Measurements from ENCODE around the gene CRB3.

The CRB3 gene

DNA sequence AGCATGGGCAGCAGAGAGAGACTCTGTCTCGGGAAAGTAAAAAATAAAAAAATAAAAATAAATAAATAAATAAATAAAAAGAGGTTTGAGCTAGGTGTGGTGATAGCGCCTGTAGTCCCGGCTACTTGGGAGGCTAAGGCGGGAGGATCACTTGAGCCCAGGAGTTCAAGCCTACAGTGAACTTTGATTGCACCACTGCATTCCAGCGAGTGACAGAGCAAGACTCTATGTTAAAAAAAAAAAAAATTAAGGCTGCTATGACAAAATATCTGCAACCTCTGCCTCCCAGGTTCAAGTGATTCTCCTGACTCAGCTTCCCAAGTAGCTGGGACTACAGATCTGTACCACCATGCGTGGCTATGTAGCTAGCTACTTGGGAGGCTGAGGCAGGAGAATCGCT is 20.8 kb downstream of the CRB3 start:
- TF ChIP-seq, protein P1, sequence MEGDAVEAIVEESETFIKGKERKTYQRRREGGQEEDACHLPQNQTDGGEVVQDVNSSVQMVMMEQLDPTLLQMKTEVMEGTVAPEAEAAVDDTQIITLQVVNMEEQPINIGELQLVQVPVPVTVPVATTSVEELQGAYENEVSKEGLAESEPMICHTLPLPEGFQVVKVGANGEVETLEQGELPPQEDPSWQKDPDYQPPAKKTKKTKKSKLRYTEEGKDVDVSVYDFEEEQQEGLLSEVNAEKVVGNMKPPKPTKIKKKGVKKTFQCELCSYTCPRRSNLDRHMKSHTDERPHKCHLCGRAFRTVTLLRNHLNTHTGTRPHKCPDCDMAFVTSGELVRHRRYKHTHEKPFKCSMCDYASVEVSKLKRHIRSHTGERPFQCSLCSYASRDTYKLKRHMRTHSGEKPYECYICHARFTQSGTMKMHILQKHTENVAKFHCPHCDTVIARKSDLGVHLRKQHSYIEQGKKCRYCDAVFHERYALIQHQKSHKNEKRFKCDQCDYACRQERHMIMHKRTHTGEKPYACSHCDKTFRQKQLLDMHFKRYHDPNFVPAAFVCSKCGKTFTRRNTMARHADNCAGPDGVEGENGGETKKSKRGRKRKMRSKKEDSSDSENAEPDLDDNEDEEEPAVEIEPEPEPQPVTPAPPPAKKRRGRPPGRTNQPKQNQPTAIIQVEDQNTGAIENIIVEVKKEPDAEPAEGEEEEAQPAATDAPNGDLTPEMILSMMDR (IDR thresholded peaks at IDR 0.05; ENCODE audit: control extremely low read depth, extremely low read depth, low read depth, missing control alignments), result no peak
- no peak for DNase-seq (ENCODE audit: extremely low spot score)
- ChIA-PET CTCF (interaction anchor here (1.2 kb wide), 1 partner anchor 18 kb away, joined by 3 read pairs; no protein-coding TSS in a partner anchor), POLR2A (no interaction called here)

DNA sequence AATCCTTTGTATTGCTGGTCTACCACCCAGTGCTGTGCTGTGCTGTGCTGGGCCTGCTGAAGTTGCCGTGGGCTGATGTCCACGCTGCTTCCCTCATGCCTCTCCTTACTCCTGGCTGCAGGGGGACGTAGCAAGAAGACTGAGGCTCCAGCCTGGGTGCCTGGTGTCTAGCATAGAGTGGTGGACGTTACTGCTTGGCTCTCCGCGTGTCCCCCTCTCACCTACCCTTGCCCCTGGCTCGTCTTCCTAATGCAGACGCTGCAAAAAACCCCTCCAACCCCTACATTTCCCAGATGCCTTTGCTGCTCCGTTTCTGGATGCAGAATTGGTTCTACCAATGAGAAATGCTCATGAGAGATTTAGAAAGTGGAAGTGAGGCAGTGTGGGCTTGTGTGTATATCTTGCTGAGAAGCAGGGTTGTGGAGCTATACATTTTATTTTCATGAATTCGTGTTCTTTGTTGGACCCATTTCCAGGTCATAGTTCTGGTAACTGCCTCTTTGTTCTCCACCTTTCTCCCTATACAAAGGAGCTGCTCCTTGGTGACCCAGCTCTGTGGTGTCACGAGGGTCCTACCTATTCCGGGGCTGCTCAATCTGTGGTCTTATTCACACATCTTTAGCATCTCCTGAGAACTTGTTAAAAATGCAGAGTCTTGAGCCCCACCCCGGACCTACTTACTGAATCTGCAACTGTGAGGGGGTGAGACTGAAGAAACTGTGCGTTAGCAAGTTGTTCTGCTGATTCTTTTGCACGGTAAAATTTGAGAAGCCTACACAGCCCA is 25.4 kb downstream of the CRB3 start:
- POLR2A ChIA-PET, result no interaction called here
- CTCF ChIA-PET, result interaction anchor here (0.9 to 4.4 kb wide), 8 partner anchors 7 to 374 kb away, joined by 3 to 30 read pairs (median 4); partner anchors contain the start of genes DENND1C and SLC25A23
- peak; percentile 79 for DNase-seq (ENCODE audit: extremely low spot score)
- TF ChIP-seq, protein P1 (IDR thresholded peaks at IDR 0.05; ENCODE audit: control extremely low read depth, extremely low read depth, low read depth, missing control alignments), result no peak

DNA sequence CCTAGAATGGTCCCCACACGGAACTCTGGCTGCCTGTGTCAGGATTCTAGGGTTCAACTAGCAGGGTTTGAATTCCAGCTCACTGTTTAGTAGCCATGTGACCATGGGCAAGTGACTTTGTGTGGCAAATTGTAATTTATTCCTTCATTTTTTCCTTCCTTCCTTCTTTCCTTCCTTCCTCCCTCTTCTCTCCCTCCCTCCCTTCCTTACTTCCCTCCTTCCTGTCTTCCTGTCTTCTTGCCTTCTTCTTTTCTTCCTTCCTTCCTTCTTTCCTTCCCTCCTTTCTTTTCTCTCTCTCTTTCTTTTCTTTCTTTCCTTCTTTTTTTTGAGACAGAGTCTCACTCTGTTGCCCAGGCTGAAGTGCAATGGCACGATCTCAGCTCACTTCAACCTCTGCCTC is 26.1 kb downstream of the CRB3 start:
- DNase-seq (ENCODE audit: extremely low spot score), result no peak
- CTCF ChIA-PET, result interaction anchor here (0.9 to 4.4 kb wide), 8 partner anchors 8 to 373 kb away, joined by 3 to 30 read pairs (median 4); partner anchors contain the start of genes DENND1C and SLC25A23
- TF ChIP-seq, protein P1 (IDR thresholded peaks at IDR 0.05; ENCODE audit: control extremely low read depth, extremely low read depth, low read depth, missing control alignments), result no peak
- POLR2A ChIA-PET, result no interaction called here

DNA sequence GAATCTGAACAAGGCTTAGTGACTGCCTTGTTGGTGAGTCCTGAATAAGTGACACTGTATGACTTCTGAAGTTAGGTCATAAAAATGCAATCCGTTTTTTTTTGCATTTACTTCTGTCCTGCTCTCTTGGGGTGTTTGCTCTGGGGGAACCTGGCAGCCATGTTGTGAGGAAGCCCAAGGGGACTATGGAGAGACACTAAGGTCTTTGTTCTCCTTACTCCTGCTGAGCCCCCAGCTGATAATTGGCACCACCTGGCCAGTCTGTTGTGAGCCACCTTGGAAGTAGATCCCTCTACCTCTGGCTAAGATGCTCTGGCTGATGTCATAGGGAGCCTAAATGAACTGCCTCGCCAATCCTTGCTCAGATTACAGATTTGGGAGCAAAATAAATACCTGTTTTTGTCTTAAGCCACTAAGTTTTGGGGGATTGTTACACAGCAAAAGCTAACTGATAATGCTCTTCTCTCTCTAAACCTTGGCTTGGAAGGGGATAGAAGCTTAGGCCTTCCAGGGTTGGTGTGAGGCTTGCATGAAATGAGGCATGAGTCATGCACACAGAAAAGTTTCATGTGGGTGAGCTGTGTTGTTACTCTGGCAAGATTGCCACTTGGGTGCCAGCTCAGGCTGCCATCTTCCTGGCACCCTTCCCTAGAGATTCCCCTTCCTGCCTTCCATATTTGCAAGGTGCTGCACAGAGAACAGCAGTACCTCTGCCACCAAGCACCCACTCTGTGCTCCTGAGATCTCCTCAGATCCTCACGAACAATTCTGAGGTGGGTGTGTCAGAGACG is 27.9 kb downstream of the CRB3 start:
- POLR2A ChIA-PET, result interaction anchor here (0.6 kb wide), 1 partner anchor 288 kb away, joined by 3 read pairs; no protein-coding TSS in a partner anchor
- TF ChIP-seq, protein P1 (IDR thresholded peaks at IDR 0.05; ENCODE audit: control extremely low read depth, extremely low read depth, low read depth, missing control alignments), result no peak
- no peak for DNase-seq (ENCODE audit: extremely low spot score)
- CTCF ChIA-PET, result interaction anchor here (0.7 to 4.4 kb wide), 6 partner anchors 10 to 372 kb away, joined by 3 to 30 read pairs (median 4); partner anchors contain the start of gene DENND1C

DNA sequence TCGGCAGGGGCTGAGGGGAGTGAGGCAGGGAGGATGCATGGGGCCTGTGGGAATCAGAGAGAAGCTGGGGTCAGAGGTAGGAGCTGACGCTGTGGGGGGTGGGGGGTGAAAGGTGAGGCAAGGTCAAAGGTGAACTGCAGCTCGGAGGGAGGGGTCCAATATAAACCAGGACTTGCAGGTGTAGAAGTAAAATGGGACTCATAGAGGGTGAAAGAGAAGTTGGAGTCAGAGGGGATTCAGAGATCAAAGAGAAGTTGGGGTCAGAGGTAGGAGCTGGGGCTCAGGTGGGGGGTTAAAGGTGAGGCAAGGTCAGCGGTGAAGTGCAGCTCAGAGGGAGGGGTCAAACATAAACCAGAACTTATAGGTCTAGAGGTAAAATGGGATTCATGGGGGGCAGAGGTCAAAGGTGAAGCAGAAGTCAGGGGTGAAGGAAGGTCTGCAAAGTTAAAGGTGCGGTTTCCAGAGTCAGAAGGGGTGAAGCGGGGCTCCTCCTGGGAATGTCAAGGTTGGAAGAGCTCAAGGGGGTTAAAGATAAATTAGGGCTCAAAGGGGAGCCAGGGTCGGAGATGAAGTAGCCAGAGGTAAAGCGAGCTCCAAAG is 30.5 kb downstream of the CRB3 start:
- ChIA-PET CTCF (interaction anchor here (0.7 to 1.5 kb wide), 2 partner anchors 8 to 13 kb away, joined by 3 to 4 read pairs; partner anchors contain the start of gene DENND1C), POLR2A (no interaction called here)
- TF ChIP-seq, protein P1 (IDR thresholded peaks at IDR 0.05; ENCODE audit: control extremely low read depth, extremely low read depth, low read depth, missing control alignments), result no peak
- DNase-seq (ENCODE audit: extremely low spot score), result no peak

DNA sequence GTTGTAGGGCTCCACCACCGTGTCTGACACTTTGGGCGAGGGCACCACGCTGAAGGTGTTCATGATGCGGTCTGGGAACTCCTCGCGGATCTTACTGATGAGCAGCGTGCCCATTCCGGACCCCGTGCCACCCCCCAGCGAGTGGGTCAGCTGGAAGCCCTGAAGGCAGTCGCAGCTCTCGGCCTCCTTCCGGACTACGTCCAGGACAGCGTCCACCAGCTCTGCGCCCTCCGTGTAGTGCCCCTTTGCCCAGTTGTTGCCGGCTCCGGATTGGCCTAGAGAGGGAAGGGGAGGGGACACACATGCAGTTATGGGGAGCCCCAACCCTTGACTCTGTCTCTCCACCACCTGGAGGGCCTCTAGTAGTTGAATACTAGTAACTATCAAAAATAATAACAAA is 31.9 kb downstream of the CRB3 start:
- ChIA-PET POLR2A (no interaction called here), CTCF (no interaction called here)
- TF ChIP-seq, protein P1 (IDR thresholded peaks at IDR 0.05; ENCODE audit: control extremely low read depth, extremely low read depth, low read depth, missing control alignments), result no peak
- no peak for DNase-seq (ENCODE audit: extremely low spot score)
